RPMI8226 (cell line): ENCODE measurements around the gene LAMA4.
"Not testable (repeated sequence)": the region's sequence is repeated elsewhere in the genome, so short reads cannot be mapped to it uniquely, and the experiment has no call there.

Source experiments
- DNase-seq: peaks from one replicate; pipeline ENCODE4 v3.0.0-alpha.2; 2015

Gene LAMA4

GRCh38 chr6:112130878-112131277 lies 123.5 kb downstream of the LAMA4 start:
- DNase-seq: no peak

GRCh38 chr6:112128208-112128607 lies 126.2 kb downstream of the LAMA4 start:
- DNase-seq: no peak

- no peak for DNase-seq
These were observed 130.4 kb downstream of the LAMA4 start for GRCh38 chr6:112123982-112124381.

GRCh38 chr6:112122756-112123155 lies 131.6 kb downstream of the LAMA4 start:
- DNase-seq: no peak

GRCh38 chr6:112118034-112118433 lies 136.3 kb downstream of the LAMA4 start:
- DNase-seq: no peak

- DNase-seq: no peak
These were observed 136.8 kb downstream of the LAMA4 start for GRCh38 chr6:112117554-112117953.

GRCh38 chr6:112116221-112116620 lies 138.1 kb downstream of the LAMA4 start:
- no peak for DNase-seq

GRCh38 chr6:112114577-112115223 lies 139.7 kb downstream of the LAMA4 start:
- DNase-seq: no peak

GRCh38 chr6:112113918-112114317 lies 140.4 kb downstream of the LAMA4 start:
- DNase-seq: no peak

GRCh38 chr6:112113431-112113830 lies 140.9 kb downstream of the LAMA4 start:
- no peak for DNase-seq

GRCh38 chr6:112109262-112109661 lies 145.1 kb downstream of the LAMA4 start:
- no peak for DNase-seq

- no peak for DNase-seq
These were observed 147.8 kb downstream of the LAMA4 start for GRCh38 chr6:112106562-112106961.

GRCh38 chr6:112106026-112106425 lies 148.3 kb downstream of the LAMA4 start:
- DNase-seq: not testable (repeated sequence)

GRCh38 chr6:112100561-112100960 lies 153.8 kb downstream of the LAMA4 start:
- no peak for DNase-seq

GRCh38 chr6:112096901-112097300 lies 157.5 kb downstream of the LAMA4 start:
- no peak for DNase-seq

GRCh38 chr6:112087916-112088315 lies 166.5 kb downstream of the LAMA4 start:
- no peak for DNase-seq

GRCh38 chr6:112087136-112087911 lies 167.0 kb downstream of the LAMA4 start, which contains the start of the genes FAM229B and TUBE1:
FAM229B (plus strand) TSS chr6:112087591; CDS start chr6:112099284, 11,693 bp downstream.
TUBE1 (minus strand) TSS chr6:112087482; CDS start chr6:112087434, 48 bp downstream.
- DNase-seq: peak; percentile 93

GRCh38 chr6:112086744-112087135 lies 167.6 kb downstream of the LAMA4 start:
- DNase-seq: peak; percentile 10

- DNase-seq: no peak
These were observed 168.9 kb downstream of the LAMA4 start for GRCh38 chr6:112085286-112086065.

- no peak for DNase-seq
These were observed 172.8 kb downstream of the LAMA4 start for GRCh38 chr6:112081569-112081968.

- no peak for DNase-seq
These were observed 187.8 kb downstream of the LAMA4 start for GRCh38 chr6:112066606-112067005.

GRCh38 chr6:112065426-112065986 lies 188.9 kb downstream of the LAMA4 start:
- DNase-seq: no peak

- no peak for DNase-seq
These were observed 191.4 kb downstream of the LAMA4 start for GRCh38 chr6:112062966-112063365.
